ENCODE results near the gene MIB2. TPM values are rescaled to one million over a fixed set of nuclear protein-coding genes. Genes with fewer than 3 reads are reported as not detected.
A peak's percentile ranks its signal among the peaks of the same experiment; 100 is the strongest.

MIB2 gene
- polyA plus RNA-seq, 3 donors = 5.4 to 65.7 (median 5.6) TPM

DNA sequence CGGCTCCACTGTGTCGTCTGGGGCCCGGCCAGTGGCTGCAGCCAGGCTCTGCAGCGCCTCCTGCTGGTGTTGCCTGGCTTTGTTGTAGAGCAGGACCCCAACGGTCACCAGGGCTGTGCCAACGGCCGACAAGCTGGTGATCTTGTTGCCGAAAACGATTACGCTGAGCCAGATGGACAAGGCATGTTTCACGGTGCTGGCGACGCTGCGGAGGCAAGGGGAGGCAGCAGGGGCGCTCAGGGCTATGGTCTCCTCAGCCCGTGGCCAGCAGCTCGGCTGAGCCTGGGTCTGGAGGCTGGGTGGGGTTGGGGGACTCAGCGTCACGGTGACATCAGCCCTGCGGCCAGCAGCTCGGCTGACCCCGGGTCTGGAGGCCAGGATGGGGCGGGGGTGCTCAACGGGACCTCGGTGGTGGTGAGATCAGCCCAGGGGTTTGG, 50.5 kb downstream of the MIB2 start:
- H2AFZ ChIP-seq (ENCODE audit: insufficient read depth, low read depth, low read length, poor library complexity, severe bottlenecking) = no peak overlapping the region
- H3K79me2 ChIP-seq (ENCODE audit: insufficient read depth, low read length) = no peaks in the 10 kb centered on the region
- H3K36me3 ChIP-seq (replicated peaks in 1 of 2; ENCODE audit: control insufficient read depth in 1 of 2, insufficient read depth in 2 of 2, low read length in 2 of 2) = peaks cover 40 to 50% of the 10 kb centered on the region in 2 donors
- no peaks in the 10 kb centered on the region for H3K27me3 ChIP-seq (ENCODE audit: control insufficient read depth in 2 of 2, insufficient read depth in 2 of 2, low read length in 2 of 2)
- Mint-ChIP-seq H3K9me3 (no peaks in the 10 kb centered on the region), H3K4me3 (no peak overlapping the region), H3K4me1 (peaks cover 16% of the 10 kb centered on the region), H3K27me3 (ENCODE audit: low read depth in 3 of 3) (peaks cover 0 to 1% (median 0%) of the 10 kb centered on the region in 3 donors), H3K36me3 (peaks cover 30 to 52% of the 10 kb centered on the region in 2 donors), H3K27ac (peak overlapping the region in 1 of 7 donors; percentile 26)
- no peak overlapping the region for H3K27ac ChIP-seq (ENCODE audit: low read depth in 1 of 2, low read length in 2 of 2)
- intact Hi-C loops (cut with micrococcal nuclease) = no loop called here
- peaks cover 7 to 9% of the 10 kb centered on the region in 2 donors for H3K4me1 ChIP-seq (ENCODE audit: control insufficient read depth in 1 of 2, insufficient read depth in 2 of 2, low read length in 2 of 2)
- DNase-seq = peak; percentile 4 to 28 (median 27)
- peaks cover 5% of the 10 kb centered on the region for H4K20me1 ChIP-seq (ENCODE audit: insufficient read depth, low read length)
- no peak overlapping the region for H3K4me3 ChIP-seq (replicated peaks in 1 of 3; ENCODE audit: low read depth in 2 of 3, low read length in 3 of 3)
- no peak overlapping the region for H3K9ac ChIP-seq (ENCODE audit: insufficient read depth, low read length, poor library complexity, severe bottlenecking)
- H3K9me3 ChIP-seq (replicated peaks in 1 of 2; ENCODE audit: control insufficient read depth in 1 of 2, insufficient read depth in 1 of 2, low read length in 2 of 2) = no peaks in the 10 kb centered on the region
- no peak overlapping the region for H3K4me2 ChIP-seq (replicated peaks; ENCODE audit: extremely low read depth, low read length, poor library complexity, severe bottlenecking)
- WGBS (ENCODE audit: insufficient coverage) = 92% methylated on average over 25 of the region's 25 CpGs
- TF ChIP-seq, protein P1, sequence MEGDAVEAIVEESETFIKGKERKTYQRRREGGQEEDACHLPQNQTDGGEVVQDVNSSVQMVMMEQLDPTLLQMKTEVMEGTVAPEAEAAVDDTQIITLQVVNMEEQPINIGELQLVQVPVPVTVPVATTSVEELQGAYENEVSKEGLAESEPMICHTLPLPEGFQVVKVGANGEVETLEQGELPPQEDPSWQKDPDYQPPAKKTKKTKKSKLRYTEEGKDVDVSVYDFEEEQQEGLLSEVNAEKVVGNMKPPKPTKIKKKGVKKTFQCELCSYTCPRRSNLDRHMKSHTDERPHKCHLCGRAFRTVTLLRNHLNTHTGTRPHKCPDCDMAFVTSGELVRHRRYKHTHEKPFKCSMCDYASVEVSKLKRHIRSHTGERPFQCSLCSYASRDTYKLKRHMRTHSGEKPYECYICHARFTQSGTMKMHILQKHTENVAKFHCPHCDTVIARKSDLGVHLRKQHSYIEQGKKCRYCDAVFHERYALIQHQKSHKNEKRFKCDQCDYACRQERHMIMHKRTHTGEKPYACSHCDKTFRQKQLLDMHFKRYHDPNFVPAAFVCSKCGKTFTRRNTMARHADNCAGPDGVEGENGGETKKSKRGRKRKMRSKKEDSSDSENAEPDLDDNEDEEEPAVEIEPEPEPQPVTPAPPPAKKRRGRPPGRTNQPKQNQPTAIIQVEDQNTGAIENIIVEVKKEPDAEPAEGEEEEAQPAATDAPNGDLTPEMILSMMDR (IDR thresholded peaks at IDR 0.05) = peak; percentile 67

GRCh38 chr1:1666526-1666925, 51.2 kb downstream of the MIB2 start:
- H3K27me3 ChIP-seq (ENCODE audit: control insufficient read depth in 2 of 2, insufficient read depth in 2 of 2, low read length in 2 of 2) = no peaks in the 10 kb centered on the region
- WGBS (ENCODE audit: insufficient coverage) = 100% methylated on average over 10 of the region's 15 CpGs

More at GRCh38 chr1:1666526-1666925, 51.2 kb downstream of the MIB2 start:
- TF ChIP-seq, protein P1 (IDR thresholded peaks at IDR 0.05) = no peak
- H3K4me3 ChIP-seq (replicated peaks in 1 of 3; ENCODE audit: low read depth in 2 of 3, low read length in 3 of 3) = no peak overlapping the region
- no peak overlapping the region for H3K4me3 Mint-ChIP-seq
- H3K79me2 ChIP-seq (ENCODE audit: insufficient read depth, low read length) = no peaks in the 10 kb centered on the region
- H3K4me1 ChIP-seq (ENCODE audit: control insufficient read depth in 1 of 2, insufficient read depth in 2 of 2, low read length in 2 of 2) = peaks cover 7 to 9% of the 10 kb centered on the region in 2 donors
- peaks cover 13% of the 10 kb centered on the region for H3K4me1 Mint-ChIP-seq
- peaks cover 37 to 59% of the 10 kb centered on the region in 2 donors for H3K36me3 Mint-ChIP-seq
- H2AFZ ChIP-seq (ENCODE audit: insufficient read depth, low read depth, low read length, poor library complexity, severe bottlenecking) = no peak overlapping the region
- peaks cover 0 to 1% (median 0%) of the 10 kb centered on the region in 3 donors for H3K27me3 Mint-ChIP-seq (ENCODE audit: low read depth in 3 of 3)
- H3K27ac ChIP-seq (ENCODE audit: low read depth in 1 of 2, low read length in 2 of 2) = no peak overlapping the region
- no peaks in the 10 kb centered on the region for H3K9me3 ChIP-seq (replicated peaks in 1 of 2; ENCODE audit: control insufficient read depth in 1 of 2, insufficient read depth in 1 of 2, low read length in 2 of 2)
- H4K20me1 ChIP-seq (ENCODE audit: insufficient read depth, low read length) = peaks cover 5% of the 10 kb centered on the region
- no peak overlapping the region for H3K9ac ChIP-seq (ENCODE audit: insufficient read depth, low read length, poor library complexity, severe bottlenecking)
- H3K4me2 ChIP-seq (replicated peaks; ENCODE audit: extremely low read depth, low read length, poor library complexity, severe bottlenecking) = no peak overlapping the region
- H3K27ac Mint-ChIP-seq = peak overlapping the region in 3 of 7 donors; percentile 25 to 40 (median 26)
- H3K36me3 ChIP-seq (replicated peaks in 1 of 2; ENCODE audit: control insufficient read depth in 1 of 2, insufficient read depth in 2 of 2, low read length in 2 of 2) = peaks cover 47 to 57% of the 10 kb centered on the region in 2 donors
- intact Hi-C loops (cut with micrococcal nuclease) = no loop called here
- no peaks in the 10 kb centered on the region for H3K9me3 Mint-ChIP-seq
- DNase-seq = no peak
